HL-60/S4 treated with retinoic acid at 250 ng/mL for 4 days and 3 days (cell line): ENCODE data around the gene CPLANE1.

ENCODE experiments used
- in situ Hi-C: fragments of 300-500 bp; cut with MboI; formaldehyde crosslinking; loops from 2 replicates; pipeline ENCODE4 v1.7.0; 2022; ENCODE audit warnings: low sequenced_read_pairs

The CPLANE1 gene

GRCh38 chr5:37071901-37072581, 177.1 kb downstream of the CPLANE1 start:
- in situ Hi-C loops: no loop called here

DNA sequence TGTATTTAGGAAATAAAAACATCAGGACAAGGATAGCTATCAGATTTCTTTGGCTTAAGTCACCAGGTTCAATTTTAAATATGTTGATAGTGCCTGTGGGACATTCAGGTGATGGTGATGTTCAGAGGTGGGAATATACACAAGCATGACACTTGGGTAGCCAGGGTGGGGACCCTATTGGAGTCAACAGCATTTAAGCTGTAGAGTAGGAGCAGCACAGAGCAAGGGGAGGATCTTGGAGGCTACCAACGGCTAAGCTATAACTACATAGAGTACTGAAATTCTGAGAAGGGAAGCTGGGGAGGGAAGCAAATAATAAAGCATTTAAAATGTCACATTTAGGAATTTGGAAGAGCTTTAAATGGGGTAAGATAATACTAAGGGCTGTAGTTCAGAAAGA, 177.7 kb downstream of the CPLANE1 start:
- in situ Hi-C loops: no loop called here

- in situ Hi-C loops: no loop called here
Observed at GRCh38 chr5:37064442-37064841, 184.7 kb downstream of the CPLANE1 start.

DNA sequence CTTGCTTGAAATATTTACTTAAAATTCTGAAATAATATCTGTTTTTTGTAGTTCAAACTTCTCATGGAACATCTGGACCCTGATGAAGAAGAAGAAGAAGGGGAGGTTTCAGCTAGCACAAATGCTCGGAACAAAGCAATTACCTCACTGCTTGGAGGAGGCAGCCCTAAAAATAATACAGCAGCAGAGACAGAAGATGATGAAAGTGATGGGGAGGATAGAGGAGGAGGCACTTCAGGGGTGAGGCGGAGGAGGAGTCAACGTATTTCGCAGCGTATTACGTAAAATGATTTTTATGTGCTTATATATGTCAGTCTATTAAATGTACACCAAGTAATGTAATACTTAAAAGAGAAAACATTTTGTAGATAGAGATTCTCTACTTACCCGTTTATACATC, 185.4 kb downstream of the CPLANE1 start:
- in situ Hi-C loops: no loop called here

DNA sequence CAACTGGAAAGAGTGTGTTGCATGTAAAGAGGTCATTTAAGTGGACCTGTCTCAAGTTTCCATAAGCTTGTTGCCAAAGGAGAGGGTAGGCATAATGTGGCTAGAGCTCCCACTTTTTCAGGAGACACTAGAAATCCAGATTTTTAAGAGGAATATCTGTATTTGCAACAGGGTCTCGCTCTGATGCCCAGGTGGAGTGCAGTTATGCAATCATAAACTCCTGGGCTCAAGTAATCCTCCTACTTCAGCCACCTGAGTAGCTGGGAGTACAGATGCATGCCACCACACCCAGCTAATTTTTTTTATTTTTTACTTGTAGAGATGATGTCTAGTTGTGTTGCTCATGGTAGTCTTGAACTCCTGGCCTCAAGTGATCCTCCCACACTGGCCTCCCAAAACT, 189.1 kb downstream of the CPLANE1 start:
- in situ Hi-C loops: no loop called here

DNA sequence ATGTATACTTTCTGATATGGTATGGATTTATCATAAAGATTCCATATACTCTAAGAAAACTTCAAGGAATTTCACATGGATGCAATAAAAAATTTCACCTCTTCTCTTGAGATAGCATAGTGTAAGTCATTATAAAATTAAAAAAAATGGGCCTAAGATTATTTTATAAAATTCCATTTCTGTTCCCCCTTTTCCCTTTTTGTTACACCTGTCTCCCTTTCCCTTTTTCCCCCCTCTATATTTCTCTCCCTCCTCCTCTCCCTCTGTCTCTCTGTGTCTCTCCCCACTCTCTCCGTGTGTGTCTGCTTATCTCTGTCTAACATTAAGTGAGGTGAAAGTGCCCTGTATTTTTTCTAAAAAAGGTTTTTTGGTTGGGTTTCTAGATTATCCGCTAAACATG, 192.4 kb downstream of the CPLANE1 start:
- in situ Hi-C loops: no loop called here
